PC-3 (cell line): ENCODE data around the gene VPS50. TPM values are rescaled to one million over a fixed set of nuclear protein-coding genes. Genes with fewer than 3 reads are reported as not detected.

Experiments used
- ATAC-seq: fragments of 200-7000 bp; cut with Tn5 transposase; 2 replicates; pipeline ENCODE4 v1.9.1; 2020; ENCODE audit warnings: mild to moderate bottlenecking, moderate library complexity
- BruUV-seq: library from RNA; stranded (reverse); fragments of 400-500 nt; replicated peaks from 2 replicates; lab custom pipeline; 2021; lab: Mats Ljungman, UMichigan
- CTCF ChIA-PET: fragments of 300-600 bp; sonication (Branson Sonifier 250); formaldehyde crosslinking; loops from one replicate; lab custom pipeline; 2022; ENCODE audit warnings: antibody characterized with exemption; lab: Charles Lee
- POLR2A ChIA-PET: fragments of 300-600 bp; sonication (Branson Sonifier 250); formaldehyde crosslinking; loops from one replicate; lab custom pipeline; 2022; ENCODE audit warnings: antibody characterized with exemption; ENCODE audit not compliant: unreplicated experiment; lab: Charles Lee
- DNase-seq: peaks from one replicate; pipeline ENCODE4 v3.0.0-alpha.2; 2015
- H2AFZ ChIP-seq: fragments of 300-600 bp; sonication (generic); 2 replicates; pipeline ENCODE4 v1.6.0; 2016; ENCODE audit warnings: antibody characterized with exemption, low read length
- H3F3A ChIP-seq: fragments of 300-600 bp; sonication (generic); one replicate; pipeline ENCODE4 v1.6.0; 2017; ENCODE audit warnings: antibody characterized with exemption, low read length, control low read depth, mild to moderate bottlenecking; ENCODE audit not compliant: unreplicated experiment
- H3K27ac ChIP-seq: fragments of 300-600 bp; sonication (generic); 2 replicates; pipeline ENCODE4 v1.5.1; 2016; ENCODE audit warnings: mild to moderate bottlenecking, low read length
- H3K27me3 ChIP-seq: fragments of 300-600 bp; sonication (generic); 2 replicates; pipeline ENCODE4 v1.6.1; 2016; ENCODE audit warnings: low read length, mixed read lengths
- H3K36me3 ChIP-seq: fragments of 300-600 bp; sonication (generic); 2 replicates; pipeline ENCODE4 v1.6.1; 2016; ENCODE audit warnings: low read depth, mixed run types, low read length, mixed read lengths
- H3K4me1 ChIP-seq: fragments of 300-600 bp; sonication (generic); 2 replicates; pipeline ENCODE4 v1.5.1; 2016; ENCODE audit warnings: low read length; ENCODE audit not compliant: insufficient read depth
- H3K4me2 ChIP-seq: fragments of 300-600 bp; sonication (generic); 2 replicates; pipeline ENCODE4 v1.6.0; 2016; ENCODE audit warnings: low read length
- H3K4me3 ChIP-seq: fragments of 300-600 bp; sonication (generic); 2 replicates; pipeline ENCODE4 v1.5.1; 2016; ENCODE audit warnings: mild to moderate bottlenecking, low read length, mixed read lengths
- H3K79me2 ChIP-seq: fragments of 300-600 bp; sonication (generic); 2 replicates; pipeline ENCODE4 v1.6.1; 2017; ENCODE audit warnings: low read length, mixed read lengths
- H3K9ac ChIP-seq: fragments of 300-600 bp; sonication (generic); 2 replicates; pipeline ENCODE4 v1.6.0; 2016; ENCODE audit warnings: mild to moderate bottlenecking, low read length
- H3K9me2 ChIP-seq: fragments of 300-600 bp; sonication (generic); replicated peaks from 2 replicates; pipeline ENCODE4 v1.6.1; 2016; ENCODE audit warnings: mixed run types, low read length, mixed read lengths
- H3K9me3 ChIP-seq: fragments of 300-600 bp; sonication (generic); 2 replicates; pipeline ENCODE4 v1.6.1; 2016; ENCODE audit warnings: low read length, mixed read lengths
- H4K20me1 ChIP-seq: fragments of 300-600 bp; sonication (generic); 2 replicates; pipeline ENCODE4 v1.6.1; 2016; ENCODE audit warnings: low read length, mixed read lengths
- CTCF ChIP-seq: fragments of 300-600 bp; sonication (generic); conservative IDR thresholded peaks from 2 replicates; pipeline ENCODE4 v1.5.1; 2017; ENCODE audit warnings: antibody characterized with exemption, low read depth, mild to moderate bottlenecking, low read length
- EZH2 ChIP-seq: fragments of 300-600 bp; sonication (generic); IDR thresholded peaks from one replicate; pipeline ENCODE4 v1.6.1; 2017; ENCODE audit warnings: antibody characterized with exemption, mild to moderate bottlenecking, low read length; ENCODE audit not compliant: unreplicated experiment
- EZH2phosphoT487 ChIP-seq: fragments of 300-600 bp; sonication (generic); IDR thresholded peaks from 2 replicates; pipeline ENCODE4 v1.6.1; 2018; ENCODE audit warnings: mild to moderate bottlenecking, antibody characterized with exemption, low read length, borderline replicate concordance
- intact Hi-C: fragments of 100-400 bp; cut with micrococcal nuclease; formaldehyde crosslinking; loops from 2 replicates; pipeline ENCODE4 v1.9.0; 2023
- total RNA-seq: library from RNA; depleted of rRNA; stranded (reverse); fragments of >200 nt; gene quantifications from 2 replicates; pipeline ENCODE4 v1.2.3, GENCODE V29; 2014

VPS50 gene
- total RNA-seq, 1 experiment from 2014 or later = 16.7 TPM

GRCh38 chr7:93378131-93378760 lies 146.1 kb downstream of the VPS50 start:
- DNase-seq (no peak), ATAC-seq (no peak)
- H3K9ac ChIP-seq = no peak overlapping the region
- H3F3A ChIP-seq = no peaks in the 10 kb centered on the region
- CTCF ChIA-PET = no interaction called here
- H3K4me2 ChIP-seq = no peak overlapping the region
- H4K20me1 ChIP-seq = no peaks in the 10 kb centered on the region
- H3K9me3 ChIP-seq = no peaks in the 10 kb centered on the region
- H3K27me3 ChIP-seq = 0 out of 2 replicates have a peak, but pooled peaks cover 7% of the 10 kb centered on the region
- no peaks in the 10 kb centered on the region for H3K79me2 ChIP-seq
- TF ChIP-seq CTCF (no peak), EZH2phosphoT487 (no peak), EZH2 (no peak)
- H3K4me3 ChIP-seq = no peak overlapping the region
- no peak overlapping the region for H3K27ac ChIP-seq
- no peaks in the 10 kb centered on the region for H3K9me2 ChIP-seq
- H3K4me1 ChIP-seq = no peaks in the 10 kb centered on the region
- H3K36me3 ChIP-seq = no peaks in the 10 kb centered on the region
- POLR2A ChIA-PET = no interaction called here
- no peak overlapping the region for H2AFZ ChIP-seq
- intact Hi-C loops = no loop called here
- BruUV-seq = no TSS peak

- no peaks in the 10 kb centered on the region for H3F3A ChIP-seq
- no peaks in the 10 kb centered on the region for H3K9me2 ChIP-seq
- no TSS peak for BruUV-seq
Measured at GRCh38 chr7:93382362-93382761, 150.2 kb downstream of the VPS50 start.

More at GRCh38 chr7:93382362-93382761, 150.2 kb downstream of the VPS50 start:
- no peak for TF ChIP-seq CTCF
- TF ChIP-seq EZH2 = no peak
- no peaks in the 10 kb centered on the region for H3K36me3 ChIP-seq
- no peaks in the 10 kb centered on the region for H3K9me3 ChIP-seq
- no peak overlapping the region for H3K4me2 ChIP-seq
- POLR2A ChIA-PET = interaction anchor here (0.6 kb wide), 1 partner anchor 854 kb away, joined by 3 read pairs; the partner anchor contains the start of gene RBM48
- H3K79me2 ChIP-seq = no peaks in the 10 kb centered on the region
- H4K20me1 ChIP-seq = no peaks in the 10 kb centered on the region
- H3K4me3 ChIP-seq = no peak overlapping the region
- intact Hi-C loops = no loop called here
- no peak overlapping the region for H3K27ac ChIP-seq
- H2AFZ ChIP-seq = no peak overlapping the region
- no peak for ATAC-seq
- DNase-seq = no peak
- H3K9ac ChIP-seq = no peak overlapping the region
- H3K27me3 ChIP-seq = peaks cover 33% of the 10 kb centered on the region
- no peaks in the 10 kb centered on the region for H3K4me1 ChIP-seq
- CTCF ChIA-PET = no interaction called here
